NK-92 (cell line): Measurements from ENCODE around the gene VPS13D.

Source experiments
- DNase-seq: peaks from one replicate; lab custom pipeline; 2025; ENCODE audit not compliant: unreplicated experiment; lab: John Stamatoyannopoulos, UW

The VPS13D gene

GRCh38 chr1:12230549-12231275 lies 882 bp downstream of the VPS13D start:
- no peak for DNase-seq

GRCh38 chr1:12231276-12231595 lies 1.4 kb downstream of the VPS13D start:
- no peak for DNase-seq

- DNase-seq: no peak
These were observed 2.4 kb downstream of the VPS13D start for GRCh38 chr1:12232221-12232620.

GRCh38 chr1:12244078-12244477 lies 14.2 kb downstream of the VPS13D start:
- DNase-seq: no peak

- DNase-seq: no peak
These were observed 14.8 kb downstream of the VPS13D start for GRCh38 chr1:12244585-12244984.

- DNase-seq: no peak
These were observed 15.3 kb downstream of the VPS13D start for GRCh38 chr1:12245116-12245515.

- no peak for DNase-seq
These were observed 15.9 kb downstream of the VPS13D start for GRCh38 chr1:12245733-12246132.

GRCh38 chr1:12246584-12246983 lies 16.8 kb downstream of the VPS13D start:
- no peak for DNase-seq

- DNase-seq: no peak
These were observed 19.4 kb downstream of the VPS13D start for GRCh38 chr1:12249181-12249580.

- DNase-seq: no peak
These were observed 19.9 kb downstream of the VPS13D start for GRCh38 chr1:12249748-12250147.

- DNase-seq: no peak
These were observed 21.6 kb downstream of the VPS13D start for GRCh38 chr1:12251442-12251841.

- no peak for DNase-seq
These were observed 26.1 kb downstream of the VPS13D start for GRCh38 chr1:12255913-12256312.

- no peak for DNase-seq
These were observed 28.4 kb downstream of the VPS13D start for GRCh38 chr1:12258272-12258671.

GRCh38 chr1:12269351-12269750 lies 39.5 kb downstream of the VPS13D start:
- DNase-seq: no peak

GRCh38 chr1:12271033-12271432 lies 41.2 kb downstream of the VPS13D start:
- no peak for DNase-seq

- DNase-seq: no peak
These were observed 42.9 kb downstream of the VPS13D start for GRCh38 chr1:12272770-12273169.

- DNase-seq: no peak
These were observed 45.5 kb downstream of the VPS13D start for GRCh38 chr1:12275370-12275769.

- no peak for DNase-seq
These were observed 46.4 kb downstream of the VPS13D start for GRCh38 chr1:12276225-12276624.

- DNase-seq: no peak
These were observed 49.2 kb downstream of the VPS13D start for GRCh38 chr1:12279003-12279402.

- no peak for DNase-seq
These were observed 50.1 kb downstream of the VPS13D start for GRCh38 chr1:12279728-12280464.

- no peak for DNase-seq
These were observed 52.3 kb downstream of the VPS13D start for GRCh38 chr1:12282142-12282541.

GRCh38 chr1:12284486-12284885 lies 54.7 kb downstream of the VPS13D start:
- no peak for DNase-seq
